GM19025 (cell line): Measurements from ENCODE around the gene MYO3B.

ENCODE experiments used
- ATAC-seq: cut with Tn5 transposase; IDR thresholded peaks from one replicate; pipeline ENCODE4 v1.9.1; 2021; ENCODE audit warnings: mild to moderate bottlenecking, low read depth, moderate library complexity; ENCODE audit not compliant: unreplicated experiment

The MYO3B gene

GRCh38 chr2:170493426-170494097, 315.6 kb downstream of the MYO3B start:
- ATAC-seq: no peak

GRCh38 chr2:170495896-170496295, 317.9 kb downstream of the MYO3B start:
- ATAC-seq: no peak

- ATAC-seq: no peak
These were observed 320.7 kb downstream of the MYO3B start for GRCh38 chr2:170498619-170499018.

GRCh38 chr2:170500104-170500503, 322.2 kb downstream of the MYO3B start:
- ATAC-seq: no peak

- ATAC-seq: no peak
These were observed 322.8 kb downstream of the MYO3B start for GRCh38 chr2:170500770-170501169.

GRCh38 chr2:170501421-170502043, 323.6 kb downstream of the MYO3B start:
- no peak for ATAC-seq

- no peak for ATAC-seq
These were observed 324.6 kb downstream of the MYO3B start for GRCh38 chr2:170502361-170503130.

GRCh38 chr2:170503563-170503962, 325.6 kb downstream of the MYO3B start:
- ATAC-seq: no peak

GRCh38 chr2:170503971-170504809, 326.2 kb downstream of the MYO3B start:
- ATAC-seq: no peak

GRCh38 chr2:170504810-170505145, 326.8 kb downstream of the MYO3B start:
- no peak for ATAC-seq

GRCh38 chr2:170505631-170506275, 327.8 kb downstream of the MYO3B start:
- ATAC-seq: no peak

GRCh38 chr2:170509452-170510193, 331.7 kb downstream of the MYO3B start:
- ATAC-seq: peak; percentile 55

GRCh38 chr2:170512266-170512665, 334.3 kb downstream of the MYO3B start:
- ATAC-seq: no peak

GRCh38 chr2:170514140-170514539, 336.2 kb downstream of the MYO3B start:
- ATAC-seq: no peak

- no peak for ATAC-seq
These were observed 339.6 kb downstream of the MYO3B start for GRCh38 chr2:170517538-170517937.

GRCh38 chr2:170518911-170519310, 341.0 kb downstream of the MYO3B start:
- ATAC-seq: no peak

- no peak for ATAC-seq
These were observed 343.4 kb downstream of the MYO3B start for GRCh38 chr2:170521299-170521698.

GRCh38 chr2:170523506-170523905, 345.6 kb downstream of the MYO3B start:
- no peak for ATAC-seq

- ATAC-seq: no peak
These were observed 347.1 kb downstream of the MYO3B start for GRCh38 chr2:170524828-170525565.
